AG10803 (cell line): Measurements from ENCODE around the gene RGPD4.
"Not testable (repeated sequence)": the region's sequence is repeated elsewhere in the genome, so short reads cannot be mapped to it uniquely, and the experiment has no call there.

Experiments
- DNase-seq: peaks from one replicate; pipeline ENCODE4 v3.0.0; 2010; ENCODE audit warnings: low read depth
- H3K4me3 ChIP-seq: 2 replicates; pipeline ENCODE4 v1.5.1; 2011; ENCODE audit warnings: mild to moderate bottlenecking, low read length, control low read depth
- TF ChIP-seq, protein P1 (sequence below): conservative IDR thresholded peaks from 2 replicates; pipeline ENCODE4 v1.5.1; 2011; ENCODE audit warnings: mild to moderate bottlenecking, low read length, control low read depth, inconsistent platforms

The RGPD4 gene

DNA sequence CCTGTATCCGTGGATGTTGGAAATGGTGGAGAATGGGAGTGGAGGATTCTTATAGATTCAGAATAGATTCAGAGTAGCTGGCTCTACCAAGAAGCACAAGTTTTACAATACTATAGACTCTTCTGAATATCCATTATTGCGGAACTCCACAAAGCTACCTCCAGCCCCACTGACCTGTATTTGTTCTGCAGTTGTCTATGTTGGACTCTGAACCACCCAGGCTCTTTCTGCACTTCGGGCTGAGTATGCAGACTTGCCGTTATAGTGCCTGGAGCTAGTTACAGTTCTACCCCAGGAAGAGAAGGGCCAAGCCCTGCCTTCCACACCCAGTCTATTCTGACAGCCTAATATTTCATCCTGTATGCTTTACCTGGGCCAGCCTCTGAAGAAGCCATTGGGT is 4.4 kb upstream of the RGPD4 start:
- H3K4me3 ChIP-seq: no peak overlapping the region
- DNase-seq: no peak
- TF ChIP-seq, protein P1, sequence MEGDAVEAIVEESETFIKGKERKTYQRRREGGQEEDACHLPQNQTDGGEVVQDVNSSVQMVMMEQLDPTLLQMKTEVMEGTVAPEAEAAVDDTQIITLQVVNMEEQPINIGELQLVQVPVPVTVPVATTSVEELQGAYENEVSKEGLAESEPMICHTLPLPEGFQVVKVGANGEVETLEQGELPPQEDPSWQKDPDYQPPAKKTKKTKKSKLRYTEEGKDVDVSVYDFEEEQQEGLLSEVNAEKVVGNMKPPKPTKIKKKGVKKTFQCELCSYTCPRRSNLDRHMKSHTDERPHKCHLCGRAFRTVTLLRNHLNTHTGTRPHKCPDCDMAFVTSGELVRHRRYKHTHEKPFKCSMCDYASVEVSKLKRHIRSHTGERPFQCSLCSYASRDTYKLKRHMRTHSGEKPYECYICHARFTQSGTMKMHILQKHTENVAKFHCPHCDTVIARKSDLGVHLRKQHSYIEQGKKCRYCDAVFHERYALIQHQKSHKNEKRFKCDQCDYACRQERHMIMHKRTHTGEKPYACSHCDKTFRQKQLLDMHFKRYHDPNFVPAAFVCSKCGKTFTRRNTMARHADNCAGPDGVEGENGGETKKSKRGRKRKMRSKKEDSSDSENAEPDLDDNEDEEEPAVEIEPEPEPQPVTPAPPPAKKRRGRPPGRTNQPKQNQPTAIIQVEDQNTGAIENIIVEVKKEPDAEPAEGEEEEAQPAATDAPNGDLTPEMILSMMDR: no peak

DNA sequence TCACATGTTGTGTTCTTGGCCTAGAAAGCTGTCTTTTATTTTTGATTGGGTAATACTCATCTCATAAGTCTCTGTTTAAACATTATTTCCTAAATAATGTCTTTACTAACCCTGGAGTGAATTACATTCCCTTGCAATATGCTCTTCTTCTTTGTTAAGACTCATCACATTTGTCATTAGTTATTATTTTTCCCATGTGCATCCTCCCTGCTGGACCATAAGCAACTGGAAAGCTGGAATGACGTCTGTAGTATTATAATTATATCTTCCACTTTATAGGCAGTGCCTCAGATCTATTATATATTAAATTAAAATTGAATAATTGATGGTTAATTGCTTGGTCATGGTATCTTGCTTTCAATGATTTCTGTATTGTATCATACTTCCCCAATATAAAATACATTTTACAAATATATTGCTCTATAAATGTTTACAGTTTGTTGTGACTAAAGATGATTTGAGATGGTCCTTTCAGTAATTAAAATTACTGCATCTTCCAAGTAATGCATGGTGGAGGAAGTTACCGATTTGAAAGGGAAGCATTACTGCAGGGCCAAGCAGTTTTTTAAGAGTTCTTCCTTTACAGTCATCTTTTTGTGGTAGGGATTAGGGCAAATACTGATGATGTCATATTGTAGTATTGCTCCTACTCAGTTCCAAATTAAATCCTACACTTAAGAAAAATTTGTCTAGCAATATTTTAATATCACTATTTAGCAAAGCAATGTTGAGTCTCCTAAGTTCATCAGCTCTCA is 2.1 kb upstream of the RGPD4 start:
- H3K4me3 ChIP-seq: no peak overlapping the region
- DNase-seq: no peak
- TF ChIP-seq, protein P1: no peak

DNA sequence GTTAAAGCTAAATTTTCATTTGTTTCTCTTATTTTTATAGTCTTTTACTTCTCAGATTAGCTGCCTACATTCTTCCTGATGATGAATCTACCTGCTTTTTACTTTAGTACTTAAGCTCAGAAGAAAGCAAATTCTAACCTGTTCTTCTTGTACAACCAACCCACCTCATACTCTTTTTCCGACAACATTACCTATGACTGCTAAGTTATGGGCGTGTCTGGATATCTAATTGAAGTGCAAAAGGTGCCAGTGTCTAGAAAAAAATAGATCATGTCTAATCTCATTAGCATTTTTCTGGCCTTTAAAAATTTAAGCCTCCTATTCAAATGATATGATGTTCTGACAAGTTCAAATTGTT is 1.5 kb upstream of the RGPD4 start:
- H3K4me3 ChIP-seq: no peak overlapping the region
- no peak for DNase-seq
- TF ChIP-seq, protein P1: no peak

DNA sequence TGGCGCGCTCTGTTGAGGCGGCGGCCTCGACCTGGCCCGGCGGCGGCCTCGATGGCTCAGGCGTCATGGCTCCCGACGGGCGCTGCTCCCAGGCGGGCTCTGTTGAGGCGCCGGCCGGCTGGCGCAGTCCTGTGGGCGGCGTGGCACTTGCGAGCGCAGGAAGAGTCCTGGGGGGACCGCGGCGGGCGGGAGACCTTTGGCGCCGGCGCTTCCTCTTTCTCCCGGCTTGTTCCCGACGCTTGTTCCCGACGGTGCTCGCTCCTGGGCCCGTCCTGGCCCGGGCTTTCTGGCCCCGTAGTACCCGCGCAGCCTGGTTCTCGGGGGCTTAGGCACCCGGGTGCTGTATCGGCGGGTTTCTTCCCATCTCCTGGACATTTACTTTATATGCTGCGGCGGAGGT is 2.8 kb downstream of the RGPD4 start:
- DNase-seq, H3K4me3 ChIP-seq: not testable (repeated sequence)

DNA sequence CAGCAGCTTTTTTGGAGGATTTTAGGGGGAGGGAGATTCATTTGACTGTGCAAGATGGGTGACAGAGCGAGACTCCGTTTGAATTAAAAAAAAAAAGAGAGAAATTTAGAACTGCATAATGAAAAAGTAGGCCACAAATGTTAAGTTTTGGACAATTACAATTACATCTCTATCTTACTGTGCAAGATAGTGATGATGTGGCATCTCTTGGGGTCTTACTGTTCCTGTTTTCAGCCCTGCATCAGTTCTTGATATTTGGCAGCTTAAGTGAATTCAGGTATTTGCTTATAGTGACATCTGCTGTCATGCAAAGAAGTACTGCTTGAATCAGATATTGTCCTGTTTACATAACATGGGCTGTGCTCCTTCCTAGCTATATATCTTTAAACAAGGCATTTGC is 6.5 kb downstream of the RGPD4 start:
- not testable (repeated sequence) for H3K4me3 ChIP-seq, DNase-seq

DNA sequence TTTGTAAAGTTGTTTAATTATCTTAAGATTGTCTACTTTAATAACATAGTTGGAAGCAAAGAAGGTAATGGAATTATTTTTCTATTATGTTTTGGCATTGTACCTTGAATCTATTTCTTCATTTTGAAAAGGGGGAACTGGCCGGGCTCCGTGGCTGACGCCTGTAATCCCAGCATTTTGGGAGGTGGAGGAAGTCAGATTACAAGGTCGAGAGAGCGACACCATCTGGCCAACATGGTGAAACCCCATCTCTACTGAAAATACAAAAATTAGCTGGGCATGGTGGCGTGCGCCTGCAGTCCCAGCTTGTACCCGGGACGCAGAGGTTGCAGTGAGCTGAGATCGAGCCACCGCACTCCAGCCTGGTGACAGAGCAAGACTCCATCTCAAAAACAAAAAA is 6.9 kb downstream of the RGPD4 start:
- not testable (repeated sequence) for DNase-seq, H3K4me3 ChIP-seq

DNA sequence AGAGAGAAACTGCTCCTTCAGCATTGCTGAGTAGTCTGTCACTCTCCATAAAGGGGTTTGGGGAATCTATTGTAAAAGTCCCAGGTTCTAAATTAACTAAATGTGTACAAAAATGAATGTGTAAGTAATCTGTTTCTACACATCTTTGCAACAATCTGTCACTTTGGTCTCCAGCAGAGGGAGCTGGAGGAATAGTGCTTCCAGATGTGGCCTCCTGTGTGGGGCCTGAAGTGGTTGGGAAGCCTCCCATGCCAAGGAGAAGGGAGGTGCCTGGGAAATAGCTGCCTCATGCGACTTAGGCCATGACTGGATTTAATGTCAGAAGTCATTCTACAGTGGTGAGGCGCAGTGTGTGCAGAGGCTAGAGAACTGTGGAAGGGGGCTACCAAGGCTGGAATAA is 89.4 kb downstream of the RGPD4 start:
- not testable (repeated sequence) for H3K4me3 ChIP-seq, DNase-seq

DNA sequence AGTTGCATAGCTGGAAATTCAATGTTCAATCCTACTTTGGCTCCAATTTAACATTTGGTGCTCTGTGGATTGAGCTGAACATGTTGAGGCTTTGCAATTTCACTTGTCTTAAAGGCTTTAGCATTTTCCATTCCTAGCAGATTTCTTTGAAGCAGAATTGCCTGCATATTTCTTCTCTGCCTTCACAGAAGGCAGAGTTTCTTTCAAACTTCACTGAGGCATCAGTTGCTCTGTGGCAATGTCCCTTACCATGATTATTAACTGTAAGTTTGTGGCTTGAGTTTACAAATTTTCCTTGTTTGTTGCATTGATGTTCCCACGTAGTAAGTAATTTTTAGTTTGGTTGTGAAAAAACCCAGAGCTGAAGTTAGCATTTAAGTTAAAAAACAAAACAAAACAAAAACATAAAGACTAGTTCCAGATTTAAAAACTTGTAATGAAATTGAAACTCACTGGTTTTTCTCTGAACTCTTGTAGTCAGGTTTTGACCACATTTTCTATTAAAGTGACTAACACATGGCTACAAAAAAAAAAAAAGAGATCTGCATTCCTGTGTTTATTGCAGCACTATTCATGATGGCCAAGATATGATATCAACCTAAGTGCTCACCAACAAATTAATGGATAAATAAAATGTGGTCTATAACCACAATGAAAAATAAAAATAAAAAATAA is 90.1 kb downstream of the RGPD4 start:
- not testable (repeated sequence) for DNase-seq, H3K4me3 ChIP-seq

DNA sequence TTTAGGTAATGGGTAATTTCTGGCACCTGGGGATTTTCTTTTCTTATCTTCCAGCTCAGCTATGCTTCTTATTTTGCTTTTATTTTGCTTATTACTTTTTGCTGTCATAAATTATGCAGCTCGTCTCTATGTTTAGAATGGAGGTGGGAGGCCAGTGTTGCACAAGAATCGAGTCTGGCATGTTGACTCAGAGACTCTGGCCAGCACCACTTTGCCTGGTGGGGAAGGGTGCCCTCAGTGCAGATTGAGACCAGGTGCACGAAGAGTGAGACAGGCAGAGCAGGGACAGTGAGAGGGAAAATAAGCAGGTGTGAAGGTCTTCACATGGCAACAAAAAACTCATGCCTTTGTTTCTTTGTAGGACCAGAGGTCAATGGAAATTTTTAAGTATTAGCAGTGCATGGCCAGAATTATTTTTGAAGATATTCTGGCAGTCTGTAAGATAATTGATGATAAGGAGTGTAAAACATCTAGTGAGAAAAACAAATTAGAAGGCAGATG is 100.4 kb downstream of the RGPD4 start:
- TF ChIP-seq, protein P1: no peak
- no peak for DNase-seq

DNA sequence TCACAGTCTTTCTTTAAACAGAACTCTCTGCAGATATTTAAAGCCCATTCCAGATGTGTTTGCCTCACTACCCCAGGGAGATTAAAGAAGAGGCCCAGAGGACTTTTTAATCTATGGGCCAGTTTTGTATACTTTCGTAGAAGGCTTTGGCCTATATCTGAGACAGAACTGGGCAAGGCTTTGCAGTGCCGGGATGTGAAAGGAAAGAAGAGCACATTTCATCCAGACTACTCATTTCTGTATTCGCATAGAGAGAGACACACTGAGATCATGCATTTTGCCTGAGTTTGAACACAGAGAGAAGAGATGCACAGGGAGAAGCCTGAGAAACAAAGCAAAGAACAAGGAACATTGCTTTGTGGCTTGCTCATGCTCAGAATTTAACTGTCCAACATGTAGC is 104.7 kb downstream of the RGPD4 start:
- no peak overlapping the region for H3K4me3 ChIP-seq
- TF ChIP-seq, protein P1: no peak
- DNase-seq: no peak

More for the DNA sequence above, 100.4 kb downstream of the RGPD4 start:
- no peak overlapping the region for H3K4me3 ChIP-seq
